Calu3 (cell line): ENCODE results near the gene SPR. TPM values are rescaled to one million over a fixed set of nuclear protein-coding genes. Genes with fewer than 3 reads are reported as not detected.

Experiments
- BruUV-seq: library from RNA; stranded (reverse); fragments of 400-500 nt; replicated peaks from 2 replicates; lab custom pipeline; 2021; lab: Mats Ljungman, UMichigan
- CTCF ChIA-PET: fragments of 300-600 bp; sonication (Branson Sonifier 250); formaldehyde crosslinking; loops from one replicate; lab custom pipeline; 2022; ENCODE audit warnings: antibody characterized with exemption; lab: Charles Lee
- DNase-seq: peaks from one replicate; pipeline ENCODE4 v3.0.0; 2022
- H3K27ac Mint-ChIP-seq: one replicate; pipeline ENCODE4 v1.8.0; 2022; ENCODE audit warnings: mixed read lengths; ENCODE audit not compliant: unreplicated experiment
- H3K27me3 Mint-ChIP-seq: one replicate; pipeline ENCODE4 v1.8.0; 2022; ENCODE audit warnings: mixed read lengths; ENCODE audit not compliant: unreplicated experiment
- H3K36me3 Mint-ChIP-seq: one replicate; pipeline ENCODE4 v1.8.0; 2022; ENCODE audit warnings: mild to moderate bottlenecking, moderate library complexity, mixed read lengths; ENCODE audit not compliant: insufficient read depth, unreplicated experiment
- H3K4me1 Mint-ChIP-seq: one replicate; pipeline ENCODE4 v1.8.0; 2022; ENCODE audit warnings: mild to moderate bottlenecking, low read depth, mixed read lengths; ENCODE audit not compliant: unreplicated experiment
- H3K4me3 Mint-ChIP-seq: one replicate; pipeline ENCODE4 v1.8.0; 2022; ENCODE audit warnings: mild to moderate bottlenecking, low read depth, moderate library complexity, mixed read lengths; ENCODE audit not compliant: unreplicated experiment
- H3K9me3 Mint-ChIP-seq: one replicate; pipeline ENCODE4 v1.8.0; 2022; ENCODE audit warnings: low read depth, mixed read lengths; ENCODE audit not compliant: unreplicated experiment
- intact Hi-C: fragments of 100-400 bp; cut with micrococcal nuclease; formaldehyde crosslinking; loops from one replicate; pipeline ENCODE4 v1.10.0; 2022; ENCODE audit not compliant: unreplicated experiment
- total RNA-seq: library from RNA; stranded (reverse); gene quantifications from 2 replicates; pipeline ENCODE4 v1.2.3, GENCODE V29; 2022
- TF ChIP-seq, protein P1 (sequence below): fragments of 200-600 bp; IDR thresholded peaks from one replicate; pipeline ENCODE4 v1.8.0; 2022; ENCODE audit warnings: antibody characterized with exemption; ENCODE audit not compliant: unreplicated experiment

SPR gene
- total RNA-seq, 1 experiment from 2014 or later = 71.1 TPM

DNA sequence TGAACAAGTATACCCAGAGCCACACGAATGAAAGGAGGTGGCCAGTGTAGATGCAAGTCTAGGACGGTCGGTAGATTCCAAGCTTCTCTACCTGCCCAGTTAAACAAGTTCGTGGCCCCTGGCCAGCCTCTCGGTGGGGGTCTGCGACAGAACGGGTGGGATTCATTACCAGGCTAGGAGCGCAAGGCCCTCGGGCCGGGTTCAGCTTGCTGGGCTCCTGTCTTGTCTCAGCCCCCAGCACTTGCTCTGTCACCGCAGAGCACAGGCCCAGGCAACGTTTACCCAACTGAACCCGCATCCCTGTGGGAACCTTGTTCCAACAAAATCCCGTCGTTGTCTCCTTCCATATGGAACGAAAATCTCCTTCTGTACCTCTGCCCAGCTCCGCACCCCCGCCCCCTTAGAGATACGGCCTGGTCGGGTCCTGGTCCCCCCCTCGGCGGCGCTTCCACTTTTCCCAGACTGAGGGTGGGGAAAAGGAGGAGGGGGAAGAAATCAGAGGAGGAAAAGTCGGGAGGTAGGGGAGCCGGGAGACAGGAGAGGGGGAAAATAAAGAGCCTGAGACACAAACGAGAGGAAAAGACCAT is 28.2 kb downstream of the SPR start:
- H3K4me1 Mint-ChIP-seq = peaks cover 13% of the 10 kb centered on the region
- peaks cover 14% of the 10 kb centered on the region for H3K36me3 Mint-ChIP-seq
- TF ChIP-seq, protein P1, sequence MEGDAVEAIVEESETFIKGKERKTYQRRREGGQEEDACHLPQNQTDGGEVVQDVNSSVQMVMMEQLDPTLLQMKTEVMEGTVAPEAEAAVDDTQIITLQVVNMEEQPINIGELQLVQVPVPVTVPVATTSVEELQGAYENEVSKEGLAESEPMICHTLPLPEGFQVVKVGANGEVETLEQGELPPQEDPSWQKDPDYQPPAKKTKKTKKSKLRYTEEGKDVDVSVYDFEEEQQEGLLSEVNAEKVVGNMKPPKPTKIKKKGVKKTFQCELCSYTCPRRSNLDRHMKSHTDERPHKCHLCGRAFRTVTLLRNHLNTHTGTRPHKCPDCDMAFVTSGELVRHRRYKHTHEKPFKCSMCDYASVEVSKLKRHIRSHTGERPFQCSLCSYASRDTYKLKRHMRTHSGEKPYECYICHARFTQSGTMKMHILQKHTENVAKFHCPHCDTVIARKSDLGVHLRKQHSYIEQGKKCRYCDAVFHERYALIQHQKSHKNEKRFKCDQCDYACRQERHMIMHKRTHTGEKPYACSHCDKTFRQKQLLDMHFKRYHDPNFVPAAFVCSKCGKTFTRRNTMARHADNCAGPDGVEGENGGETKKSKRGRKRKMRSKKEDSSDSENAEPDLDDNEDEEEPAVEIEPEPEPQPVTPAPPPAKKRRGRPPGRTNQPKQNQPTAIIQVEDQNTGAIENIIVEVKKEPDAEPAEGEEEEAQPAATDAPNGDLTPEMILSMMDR = no peak
- peak overlapping the region; percentile 68 for H3K4me3 Mint-ChIP-seq
- H3K9me3 Mint-ChIP-seq = no peaks in the 10 kb centered on the region
- no peak overlapping the region for H3K27ac Mint-ChIP-seq
- BruUV-seq = no TSS peak
- CTCF ChIA-PET = no interaction called here
- H3K27me3 Mint-ChIP-seq = peaks cover 84% of the 10 kb centered on the region
- no peak for DNase-seq
- intact Hi-C loops = no loop called here

DNA sequence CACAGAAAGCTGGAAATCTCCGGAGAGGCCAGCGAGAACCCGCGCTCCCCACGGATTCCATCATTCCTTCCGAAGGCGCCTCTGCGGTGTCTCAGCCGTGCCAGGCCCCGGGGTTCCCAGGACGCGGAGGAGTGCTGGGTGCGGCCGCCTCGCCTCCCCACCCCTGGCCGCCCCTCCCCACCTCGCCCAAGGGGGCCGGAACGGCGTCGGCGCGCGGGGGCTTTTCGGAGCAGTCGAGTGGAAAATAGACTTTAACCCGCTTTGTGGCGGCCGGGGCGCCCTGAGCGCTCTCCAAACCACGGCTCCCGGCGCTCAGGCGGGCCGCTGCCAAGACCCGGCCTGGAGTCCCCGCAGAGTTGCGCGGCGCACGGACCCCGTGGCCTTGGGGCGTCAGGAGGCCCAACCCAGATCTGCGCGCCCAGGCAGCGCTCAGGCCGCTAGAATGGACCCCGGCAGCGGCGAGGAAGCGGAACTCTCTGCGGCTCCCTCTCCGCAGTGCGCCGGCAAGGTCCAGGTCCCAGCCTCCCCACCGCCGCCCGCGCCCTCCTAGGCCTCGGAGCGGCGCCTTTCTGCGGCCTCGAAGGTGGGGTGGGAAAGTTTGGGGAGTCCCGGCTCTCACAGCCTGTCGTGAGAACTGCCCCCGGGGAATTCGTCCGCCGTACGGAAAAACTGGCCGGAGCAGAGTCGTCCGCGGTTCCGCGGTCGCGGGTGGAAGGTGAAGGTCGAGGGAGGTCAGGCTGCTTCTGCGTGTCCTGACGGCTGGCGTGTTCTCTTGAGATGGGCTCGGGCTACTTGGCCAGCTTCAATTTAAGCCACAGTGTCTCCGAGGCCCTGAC is 28.9 kb downstream of the SPR start:
- CTCF ChIA-PET = no interaction called here
- TF ChIP-seq, protein P1 = no peak
- DNase-seq = peak; percentile 74

DNA sequence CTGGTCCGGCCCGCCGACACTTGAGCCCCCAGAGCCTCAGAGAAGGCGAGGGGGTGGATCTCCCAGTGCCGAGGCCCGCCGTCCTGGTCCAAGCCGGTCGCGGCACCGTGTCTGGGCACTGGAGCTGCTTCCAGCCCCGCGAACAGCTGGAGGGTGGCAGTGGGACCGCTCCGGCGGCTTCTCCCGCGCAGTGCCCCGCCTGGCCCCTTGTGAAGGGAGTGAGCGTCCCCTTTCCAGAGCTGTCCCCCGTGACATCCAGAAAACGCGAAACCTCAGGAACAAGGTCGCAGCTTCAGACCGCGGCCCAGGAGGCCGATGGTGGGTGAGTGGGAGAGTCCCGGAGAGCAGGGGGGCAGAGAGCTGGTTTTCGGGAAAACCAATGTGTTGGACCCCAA is 29.5 kb downstream of the SPR start:
- intact Hi-C loops = no loop called here
- Mint-ChIP-seq H3K9me3 (no peaks in the 10 kb centered on the region), H3K27ac (no peak overlapping the region), H3K27me3 (peaks cover 82% of the 10 kb centered on the region), H3K36me3 (peaks cover 14% of the 10 kb centered on the region), H3K4me1 (peaks cover 6% of the 10 kb centered on the region), H3K4me3 (peak overlapping the region; percentile 68)
- no TSS peak for BruUV-seq
- DNase-seq = no peak
- CTCF ChIA-PET = interaction anchor here (1.5 to 1.9 kb wide), 2 partner anchors 14 to 23 kb away, joined by 3 to 10 read pairs; no protein-coding TSS in a partner anchor
- TF ChIP-seq, protein P1 = no peak

More for the DNA sequence above, 28.9 kb downstream of the SPR start:
- peaks cover 12% of the 10 kb centered on the region for H3K4me1 Mint-ChIP-seq
- H3K4me3 Mint-ChIP-seq = peak overlapping the region; percentile 68
- intact Hi-C loops = no loop called here
- H3K27me3 Mint-ChIP-seq = peaks cover 82% of the 10 kb centered on the region
- H3K27ac Mint-ChIP-seq = no peak overlapping the region
- BruUV-seq = no TSS peak
- peaks cover 14% of the 10 kb centered on the region for H3K36me3 Mint-ChIP-seq
- H3K9me3 Mint-ChIP-seq = no peaks in the 10 kb centered on the region

DNA sequence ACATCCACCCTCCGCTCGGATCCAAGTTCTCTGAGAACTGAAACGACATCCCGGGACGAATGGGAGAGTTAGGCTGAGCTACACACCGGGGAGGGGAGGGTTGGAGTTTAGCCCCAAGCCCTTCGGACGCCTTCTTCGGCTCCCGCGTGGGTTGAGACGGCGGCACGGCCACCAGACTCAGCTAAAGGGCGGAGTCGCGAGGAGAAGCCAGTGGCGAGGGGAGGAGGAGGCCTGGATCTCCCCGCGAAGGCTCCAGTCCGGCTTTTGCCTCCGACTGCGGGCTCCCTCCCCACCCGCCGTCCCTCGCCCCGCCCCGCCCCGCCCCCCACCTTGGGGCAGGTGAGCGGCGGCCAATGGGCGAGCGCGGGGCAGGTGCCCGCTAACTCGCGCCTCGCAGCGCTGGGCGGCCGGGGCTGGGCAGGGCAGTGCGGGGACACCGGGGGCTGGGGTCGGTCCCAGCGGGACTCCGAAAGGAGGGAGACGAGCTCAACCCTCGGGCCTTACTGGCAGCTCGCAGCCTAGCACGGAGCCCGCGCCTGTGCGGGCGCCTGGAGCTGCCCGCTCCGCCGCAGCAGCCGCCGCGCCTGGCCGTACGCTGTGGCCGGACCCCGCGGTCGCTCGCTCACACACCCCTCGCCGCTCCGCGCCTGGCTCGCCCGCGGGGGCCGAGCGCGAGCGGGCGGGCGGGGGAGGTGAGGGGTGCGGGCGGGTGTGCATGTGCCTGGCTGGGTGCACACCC is 30.1 kb downstream of the SPR start, which contains the start of gene EMX1:
TSS of gene EMX1 (plus strand) at position 382 of the 739 bp plus-strand sequence. CDS start at position 716, 334 bp downstream.
- Mint-ChIP-seq H3K9me3 (no peaks in the 10 kb centered on the region), H3K27me3 (peaks cover 82% of the 10 kb centered on the region), H3K4me3 (peak within 1 kb of the TSS; percentile 68), H3K27ac (no peak within 1 kb of the TSS), H3K36me3 (peaks cover 14% of the 10 kb centered on the region), H3K4me1 (peaks cover 6% of the 10 kb centered on the region)
- TF ChIP-seq, protein P1 = no peak
- no TSS peak for BruUV-seq
- peak; percentile 81 for DNase-seq
- CTCF ChIA-PET = interaction anchor here (1.5 to 1.9 kb wide), 2 partner anchors 14 to 24 kb away, joined by 3 to 10 read pairs; no protein-coding TSS in a partner anchor
- intact Hi-C loops = no loop called here
